ENCODE data around the gene TPCN1.
"Not testable (repeated sequence)": the region's sequence is repeated elsewhere in the genome, so short reads cannot be mapped to it uniquely, and the experiment has no call there.

Gene TPCN1

GRCh38 chr12:113197518-113198077 is 23.7 kb upstream of the TPCN1 start:
- DNase-seq = no peak

- DNase-seq = no peak
Observed at GRCh38 chr12:113198296-113198695, 23.0 kb upstream of the TPCN1 start.

GRCh38 chr12:113200021-113200797 is 21.1 kb upstream of the TPCN1 start:
- no peak for DNase-seq

- no peak for DNase-seq
Observed at GRCh38 chr12:113201187-113202177, 19.8 kb upstream of the TPCN1 start.

GRCh38 chr12:113202300-113203075 is 18.8 kb upstream of the TPCN1 start:
- no peak for DNase-seq

GRCh38 chr12:113203852-113204760 is 17.2 kb upstream of the TPCN1 start:
- no peak for DNase-seq

GRCh38 chr12:113204804-113205203 is 16.5 kb upstream of the TPCN1 start:
- DNase-seq = no peak

GRCh38 chr12:113206802-113207201 is 14.5 kb upstream of the TPCN1 start:
- DNase-seq = not testable (repeated sequence)

- peak in 1 of 2 donors; percentile 11 for DNase-seq
Observed at GRCh38 chr12:113207613-113208040, 13.6 kb upstream of the TPCN1 start.

GRCh38 chr12:113208041-113208934 is 13.0 kb upstream of the TPCN1 start:
- DNase-seq = peak; percentile 67 to 80

- DNase-seq = no peak
Observed at GRCh38 chr12:113211160-113211559, 10.1 kb upstream of the TPCN1 start.

GRCh38 chr12:113214895-113215400 is 6.3 kb upstream of the TPCN1 start:
- peak in 1 of 2 donors; percentile 54 for DNase-seq

GRCh38 chr12:113216027-113216426 is 5.2 kb upstream of the TPCN1 start:
- no peak for DNase-seq

- no peak for DNase-seq
Observed at GRCh38 chr12:113220593-113221180, 577 bp upstream of the TPCN1 start.

GRCh38 chr12:113221997-113222729 is 899 bp downstream of the TPCN1 start:
- no peak for DNase-seq

GRCh38 chr12:113222730-113223531 is 1.7 kb downstream of the TPCN1 start:
- no peak for DNase-seq

- no peak for DNase-seq
Observed at GRCh38 chr12:113224955-113225354, 3.7 kb downstream of the TPCN1 start.

Measured in CD4-positive, alpha-beta T cell treated with Interleukin-1 beta for 1 hour (primary cell).